ENCODE data around the gene ITPKC.
"Not testable (repeated sequence)": the region's sequence is repeated elsewhere in the genome, so short reads cannot be mapped to it uniquely, and the experiment has no call there.

Gene ITPKC

GRCh38 chr19:40771101-40771862 lies 54.4 kb downstream of the ITPKC start:
- no CpG with 5 or more reads among the region's 10 CpGs for WGBS (ENCODE audit: extremely low coverage, insufficient coverage, insufficient read length)
- DNase-seq; H3K36me3 ChIP-seq (ENCODE audit: control insufficient read depth in 1 of 2, insufficient read depth in 2 of 2, low read length in 2 of 2): not testable (repeated sequence)

GRCh38 chr19:40774916-40775631 lies 58.2 kb downstream of the ITPKC start, which contains the start of gene MIA:
Gene MIA, plus strand, starts transcription at chr19:40775521. Its CDS starts 22 bp downstream, at chr19:40775543.
- H3K14ac ChIP-seq (ENCODE audit: low read length), result peak within 1 kb of the TSS; percentile 3
- peak within 1 kb of the TSS; percentile 12 for H2BK5ac ChIP-seq (ENCODE audit: low read depth, low read length, poor library complexity)
- H3K4me2 ChIP-seq (ENCODE audit: low read length), result peak within 1 kb of the TSS; percentile 11
- H4K8ac ChIP-seq (ENCODE audit: low read depth, low read length), result peak within 1 kb of the TSS; percentile 21
- H3K4me1 ChIP-seq (ENCODE audit: control insufficient read depth in 1 of 2, insufficient read depth in 2 of 2, low read length in 2 of 2), result peaks cover 12 to 16% of the 10 kb centered on the region in 2 experiments
- peak within 1 kb of the TSS; percentile 38 for H3K27ac ChIP-seq (ENCODE audit: low read depth, low read length)
- H2AFZ ChIP-seq (ENCODE audit: insufficient read depth, low read length, poor library complexity), result no peak within 1 kb of the TSS
- no peak within 1 kb of the TSS for H4K12ac ChIP-seq (ENCODE audit: low read depth, low read length)
- peak within 1 kb of the TSS; percentile 25 for H2BK12ac ChIP-seq (ENCODE audit: low read length)
- no peaks in the 10 kb centered on the region for H3K27me3 ChIP-seq (ENCODE audit: insufficient read depth, low read length)
- peak within 1 kb of the TSS; percentile 4 for H2AK5ac ChIP-seq (ENCODE audit: low read length)
- H3K79me1 ChIP-seq (ENCODE audit: low read length), result peaks cover 19% of the 10 kb centered on the region
- peaks cover 2% of the 10 kb centered on the region for H3K79me2 ChIP-seq (ENCODE audit: control insufficient read depth, insufficient read depth, low read length, poor library complexity)
- no peak within 1 kb of the TSS for H3K18ac ChIP-seq (ENCODE audit: low read length)
- peak within 1 kb of the TSS; percentile 66 for H2BK120ac ChIP-seq (ENCODE audit: insufficient read depth, low read length, poor library complexity)
- no peak within 1 kb of the TSS for H3K4ac ChIP-seq (ENCODE audit: low read depth, low read length)
- H4K91ac ChIP-seq (ENCODE audit: low read depth, low read length), result peak within 1 kb of the TSS; percentile 30
- H3K9ac ChIP-seq (ENCODE audit: low read length), result no peak within 1 kb of the TSS
- no CpG with 5 or more reads among the region's 9 CpGs for WGBS (ENCODE audit: extremely low coverage, insufficient coverage, insufficient read length)
- no peak within 1 kb of the TSS for H3K23ac ChIP-seq (ENCODE audit: low read length)
- H3K4me3 ChIP-seq (ENCODE audit: low read depth, low read length), result no peak within 1 kb of the TSS
- H3K9me3 ChIP-seq (ENCODE audit: insufficient read depth, low read depth, low read length), result no peaks in the 10 kb centered on the region
- DNase-seq, result no peak
- H3K36me3 ChIP-seq (ENCODE audit: control insufficient read depth in 1 of 2, insufficient read depth in 2 of 2, low read length in 2 of 2), result no peaks in the 10 kb centered on the region

More at GRCh38 chr19:40771101-40771862, 54.4 kb downstream of the ITPKC start:
- not testable (repeated sequence) for H4K91ac ChIP-seq (ENCODE audit: low read depth, low read length); H3K79me2 ChIP-seq (ENCODE audit: control insufficient read depth, insufficient read depth, low read length, poor library complexity); H2AFZ ChIP-seq (ENCODE audit: insufficient read depth, low read length, poor library complexity); H4K12ac ChIP-seq (ENCODE audit: low read depth, low read length); H3K79me1 ChIP-seq (ENCODE audit: low read length); H3K27ac ChIP-seq (ENCODE audit: low read depth, low read length); H3K9ac ChIP-seq (ENCODE audit: low read length); H2BK12ac ChIP-seq (ENCODE audit: low read length); H3K18ac ChIP-seq (ENCODE audit: low read length); H3K27me3 ChIP-seq (ENCODE audit: insufficient read depth, low read length); H2BK120ac ChIP-seq (ENCODE audit: insufficient read depth, low read length, poor library complexity); H4K8ac ChIP-seq (ENCODE audit: low read depth, low read length); H3K14ac ChIP-seq (ENCODE audit: low read length); H3K23ac ChIP-seq (ENCODE audit: low read length); H3K4me3 ChIP-seq (ENCODE audit: low read depth, low read length); H3K4ac ChIP-seq (ENCODE audit: low read depth, low read length); H3K4me2 ChIP-seq (ENCODE audit: low read length); H2AK5ac ChIP-seq (ENCODE audit: low read length); H3K9me3 ChIP-seq (ENCODE audit: insufficient read depth, low read depth, low read length); H2BK5ac ChIP-seq (ENCODE audit: low read depth, low read length, poor library complexity)
- H3K4me1 ChIP-seq (ENCODE audit: control insufficient read depth in 1 of 2, insufficient read depth in 2 of 2, low read length in 2 of 2), result peaks cover 7 to 10% of the 10 kb centered on the region in 2 experiments

GRCh38 chr19:40775632-40776022 lies 58.7 kb downstream of the ITPKC start:
- DNase-seq, result no peak
- Histone ChIP-seq H3K4me3 (ENCODE audit: low read depth, low read length) (no peak overlapping the region), H3K9me3 (ENCODE audit: insufficient read depth, low read depth, low read length) (no peaks in the 10 kb centered on the region), H2BK12ac (ENCODE audit: low read length) (peak overlapping the region; percentile 25), H4K8ac (ENCODE audit: low read depth, low read length) (peak overlapping the region; percentile 21), H2BK5ac (ENCODE audit: low read depth, low read length, poor library complexity) (peak overlapping the region; percentile 1), H3K27me3 (ENCODE audit: insufficient read depth, low read length) (no peaks in the 10 kb centered on the region), H4K12ac (ENCODE audit: low read depth, low read length) (no peak overlapping the region), H2AFZ (ENCODE audit: insufficient read depth, low read length, poor library complexity) (no peak overlapping the region), H3K9ac (ENCODE audit: low read length) (no peak overlapping the region), H3K4me2 (ENCODE audit: low read length) (no peak overlapping the region), H3K4ac (ENCODE audit: low read depth, low read length) (no peak overlapping the region), H2AK5ac (ENCODE audit: low read length) (peak overlapping the region; percentile 4), H2BK120ac (ENCODE audit: insufficient read depth, low read length, poor library complexity) (peak overlapping the region; percentile 0), H3K79me2 (ENCODE audit: control insufficient read depth, insufficient read depth, low read length, poor library complexity) (peaks cover 2% of the 10 kb centered on the region), H3K4me1 (ENCODE audit: control insufficient read depth in 1 of 2, insufficient read depth in 2 of 2, low read length in 2 of 2) (peaks cover 12 to 16% of the 10 kb centered on the region in 2 experiments), H3K36me3 (ENCODE audit: control insufficient read depth in 1 of 2, insufficient read depth in 2 of 2, low read length in 2 of 2) (no peaks in the 10 kb centered on the region), H3K14ac (ENCODE audit: low read length) (peak overlapping the region; percentile 3), H3K23ac (ENCODE audit: low read length) (no peak overlapping the region), H3K79me1 (ENCODE audit: low read length) (peaks cover 19% of the 10 kb centered on the region), H3K27ac (ENCODE audit: low read depth, low read length) (peak overlapping the region; percentile 37), H3K18ac (ENCODE audit: low read length) (no peak overlapping the region), H4K91ac (ENCODE audit: low read depth, low read length) (peak overlapping the region; percentile 30)
- WGBS (ENCODE audit: extremely low coverage, insufficient coverage, insufficient read length), result no CpG with 5 or more reads among the region's 10 CpGs

- peaks cover 12 to 16% of the 10 kb centered on the region in 2 experiments for H3K4me1 ChIP-seq (ENCODE audit: control insufficient read depth in 1 of 2, insufficient read depth in 2 of 2, low read length in 2 of 2)
- no peak for DNase-seq
- WGBS (ENCODE audit: extremely low coverage, insufficient coverage, insufficient read length), result no CpG with 5 or more reads among the region's 7 CpGs
Observed at GRCh38 chr19:40776364-40776763, 59.5 kb downstream of the ITPKC start.

More at GRCh38 chr19:40776364-40776763, 59.5 kb downstream of the ITPKC start:
- Histone ChIP-seq H3K23ac (ENCODE audit: low read length) (no peak overlapping the region), H2BK5ac (ENCODE audit: low read depth, low read length, poor library complexity) (no peak overlapping the region), H3K14ac (ENCODE audit: low read length) (no peak overlapping the region), H3K79me1 (ENCODE audit: low read length) (peaks cover 19% of the 10 kb centered on the region), H3K4me3 (ENCODE audit: low read depth, low read length) (no peak overlapping the region), H2BK12ac (ENCODE audit: low read length) (no peak overlapping the region), H4K8ac (ENCODE audit: low read depth, low read length) (no peak overlapping the region), H3K27ac (ENCODE audit: low read depth, low read length) (no peak overlapping the region), H3K4me2 (ENCODE audit: low read length) (no peak overlapping the region), H3K9ac (ENCODE audit: low read length) (no peak overlapping the region), H3K4ac (ENCODE audit: low read depth, low read length) (no peak overlapping the region), H3K27me3 (ENCODE audit: insufficient read depth, low read length) (no peaks in the 10 kb centered on the region), H4K91ac (ENCODE audit: low read depth, low read length) (no peak overlapping the region), H2AFZ (ENCODE audit: insufficient read depth, low read length, poor library complexity) (no peak overlapping the region), H2AK5ac (ENCODE audit: low read length) (no peak overlapping the region), H3K9me3 (ENCODE audit: insufficient read depth, low read depth, low read length) (no peaks in the 10 kb centered on the region), H2BK120ac (ENCODE audit: insufficient read depth, low read length, poor library complexity) (no peak overlapping the region), H3K18ac (ENCODE audit: low read length) (no peak overlapping the region), H3K36me3 (ENCODE audit: control insufficient read depth in 1 of 2, insufficient read depth in 2 of 2, low read length in 2 of 2) (peaks cover 0 to 2% of the 10 kb centered on the region in 2 experiments), H3K79me2 (ENCODE audit: control insufficient read depth, insufficient read depth, low read length, poor library complexity) (peaks cover 2% of the 10 kb centered on the region), H4K12ac (ENCODE audit: low read depth, low read length) (no peak overlapping the region)
